ENCODE measurements around the gene RUBCN. TPM values are rescaled to one million over a fixed set of nuclear protein-coding genes. Genes with fewer than 3 reads are reported as not detected.
A peak's percentile ranks its signal among the peaks of the same experiment; 100 is the strongest.

RUBCN gene
- polyA plus RNA-seq, 1 experiment, result 15.3 TPM

DNA sequence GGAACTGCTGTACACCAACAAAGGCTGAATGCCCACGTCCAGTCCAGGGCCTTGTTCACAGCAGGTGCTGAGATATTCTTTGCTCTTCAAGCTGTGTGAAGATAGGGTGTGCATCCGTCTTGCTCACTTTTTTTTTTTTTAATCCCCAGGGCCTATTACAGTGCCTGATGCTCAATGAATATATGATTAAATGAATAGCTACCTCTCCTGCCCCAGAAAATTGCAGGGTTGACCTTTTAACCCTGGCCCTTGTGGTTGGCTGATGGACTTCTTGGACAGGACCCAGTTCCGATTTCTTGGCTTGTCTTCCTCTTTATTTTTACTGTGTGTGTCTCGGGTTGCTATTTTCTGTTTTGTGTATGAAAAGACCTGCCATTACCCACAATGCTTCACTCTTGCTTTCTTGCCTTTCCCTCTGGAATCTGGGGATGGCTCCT lies 10.1 kb upstream of the RUBCN start:
- DNase-seq (ENCODE audit: low read depth), result no peak
- H3K27me3 ChIP-seq (ENCODE audit: control insufficient read depth, insufficient read depth, low read length), result no peaks in the 10 kb centered on the region
- H3K36me3 ChIP-seq (ENCODE audit: control insufficient read depth, insufficient read depth, low read length), result no peaks in the 10 kb centered on the region
- CTCF ChIA-PET, result no interaction called here
- no peak overlapping the region for H3K4me3 ChIP-seq (ENCODE audit: low read depth, low read length)
- POLR2A ChIA-PET, result interaction anchor here (0.5 kb wide), 1 partner anchor 29 kb away, joined by 4 read pairs; no protein-coding TSS in a partner anchor
- TF ChIP-seq, protein P1, sequence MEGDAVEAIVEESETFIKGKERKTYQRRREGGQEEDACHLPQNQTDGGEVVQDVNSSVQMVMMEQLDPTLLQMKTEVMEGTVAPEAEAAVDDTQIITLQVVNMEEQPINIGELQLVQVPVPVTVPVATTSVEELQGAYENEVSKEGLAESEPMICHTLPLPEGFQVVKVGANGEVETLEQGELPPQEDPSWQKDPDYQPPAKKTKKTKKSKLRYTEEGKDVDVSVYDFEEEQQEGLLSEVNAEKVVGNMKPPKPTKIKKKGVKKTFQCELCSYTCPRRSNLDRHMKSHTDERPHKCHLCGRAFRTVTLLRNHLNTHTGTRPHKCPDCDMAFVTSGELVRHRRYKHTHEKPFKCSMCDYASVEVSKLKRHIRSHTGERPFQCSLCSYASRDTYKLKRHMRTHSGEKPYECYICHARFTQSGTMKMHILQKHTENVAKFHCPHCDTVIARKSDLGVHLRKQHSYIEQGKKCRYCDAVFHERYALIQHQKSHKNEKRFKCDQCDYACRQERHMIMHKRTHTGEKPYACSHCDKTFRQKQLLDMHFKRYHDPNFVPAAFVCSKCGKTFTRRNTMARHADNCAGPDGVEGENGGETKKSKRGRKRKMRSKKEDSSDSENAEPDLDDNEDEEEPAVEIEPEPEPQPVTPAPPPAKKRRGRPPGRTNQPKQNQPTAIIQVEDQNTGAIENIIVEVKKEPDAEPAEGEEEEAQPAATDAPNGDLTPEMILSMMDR (IDR thresholded peaks at IDR 0.05; ENCODE audit: insufficient read depth, low read depth, low read length), result no peak

DNA sequence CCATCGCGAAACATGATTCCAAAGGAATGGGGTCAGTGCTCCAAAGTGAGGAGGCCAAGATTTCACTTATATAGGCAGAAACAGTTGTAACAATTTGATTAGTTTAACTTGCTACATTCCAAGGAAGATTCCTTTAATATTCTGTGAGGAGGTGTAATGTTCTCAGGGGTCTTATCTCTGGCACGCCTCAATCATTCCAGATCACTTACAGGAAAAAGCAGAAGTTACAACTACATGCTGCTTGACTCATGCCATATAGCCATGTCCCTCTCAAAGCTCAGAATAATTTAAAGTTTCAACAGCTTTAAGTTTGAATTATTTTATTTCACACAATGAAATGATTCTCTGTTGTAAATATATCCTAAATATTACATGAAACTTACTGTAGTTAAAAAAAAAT lies 9.5 kb upstream of the RUBCN start:
- ChIA-PET CTCF (no interaction called here), POLR2A (no interaction called here)
- Histone ChIP-seq H3K27me3 (ENCODE audit: control insufficient read depth, insufficient read depth, low read length) (no peaks in the 10 kb centered on the region), H3K36me3 (ENCODE audit: control insufficient read depth, insufficient read depth, low read length) (no peaks in the 10 kb centered on the region), H3K4me3 (ENCODE audit: low read depth, low read length) (no peak overlapping the region)
- TF ChIP-seq, protein P1 (IDR thresholded peaks at IDR 0.05; ENCODE audit: insufficient read depth, low read depth, low read length), result no peak
- no peak for DNase-seq (ENCODE audit: low read depth)

DNA sequence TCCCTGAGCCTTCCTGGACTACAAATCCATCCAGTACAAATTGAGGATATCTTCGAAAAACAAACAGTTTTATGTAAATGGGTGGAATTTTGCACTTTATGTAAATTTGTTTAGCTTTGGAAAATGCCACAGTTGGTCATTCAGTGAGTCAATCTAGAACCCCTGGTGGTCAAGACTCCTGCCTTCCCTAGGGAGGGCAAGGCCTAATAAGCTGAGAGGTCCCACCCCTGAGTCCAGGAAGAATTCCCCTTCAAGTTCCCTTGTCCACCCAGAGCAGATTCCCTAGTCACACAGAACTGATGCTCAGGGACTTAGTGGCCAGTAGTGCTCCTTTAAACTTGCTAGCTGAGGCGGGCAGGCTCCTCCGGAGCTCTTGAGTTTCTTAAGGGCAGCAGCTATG lies 6.1 kb upstream of the RUBCN start:
- no peaks in the 10 kb centered on the region for H3K36me3 ChIP-seq (ENCODE audit: control insufficient read depth, insufficient read depth, low read length)
- ChIA-PET POLR2A (no interaction called here), CTCF (no interaction called here)
- H3K4me3 ChIP-seq (ENCODE audit: low read depth, low read length), result no peak overlapping the region
- H3K27me3 ChIP-seq (ENCODE audit: control insufficient read depth, insufficient read depth, low read length), result no peaks in the 10 kb centered on the region
- TF ChIP-seq, protein P1 (IDR thresholded peaks at IDR 0.05; ENCODE audit: insufficient read depth, low read depth, low read length), result no peak
- DNase-seq (ENCODE audit: low read depth), result no peak

- DNase-seq (ENCODE audit: low read depth), result no peak
- TF ChIP-seq, protein P1 (IDR thresholded peaks at IDR 0.05; ENCODE audit: insufficient read depth, low read depth, low read length), result no peak
- POLR2A ChIA-PET, result no interaction called here
- no peaks in the 10 kb centered on the region for H3K27me3 ChIP-seq (ENCODE audit: control insufficient read depth, insufficient read depth, low read length)
- H3K36me3 ChIP-seq (ENCODE audit: control insufficient read depth, insufficient read depth, low read length), result no peaks in the 10 kb centered on the region
- CTCF ChIA-PET, result no interaction called here
- H3K4me3 ChIP-seq (ENCODE audit: low read depth, low read length), result no peak overlapping the region
These were observed 1.2 kb upstream of the RUBCN start for GRCh38 chr3:197737749-197738462.

DNA sequence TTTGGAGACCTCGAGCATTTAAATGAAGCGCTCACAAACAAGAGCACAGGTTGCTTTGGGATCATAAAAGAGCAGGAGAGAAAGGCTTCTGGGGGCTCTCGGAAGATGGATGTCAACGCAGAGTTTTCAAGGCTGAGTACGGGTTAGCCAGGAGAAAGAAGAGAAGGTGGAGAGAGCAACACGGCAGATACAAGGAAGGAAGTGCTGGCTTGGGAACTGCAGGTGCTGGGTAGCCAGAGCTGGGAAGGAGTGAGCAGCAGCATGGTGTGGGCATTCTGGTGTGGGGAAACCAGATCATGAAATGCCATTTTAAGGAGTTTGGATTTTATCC lies 580 bp upstream of the RUBCN start:
- ChIA-PET POLR2A (no interaction called here), CTCF (no interaction called here)
- Histone ChIP-seq H3K36me3 (ENCODE audit: control insufficient read depth, insufficient read depth, low read length) (no peaks in the 10 kb centered on the region), H3K4me3 (ENCODE audit: low read depth, low read length) (peak overlapping the region; percentile 91), H3K27me3 (ENCODE audit: control insufficient read depth, insufficient read depth, low read length) (no peaks in the 10 kb centered on the region)
- no peak for DNase-seq (ENCODE audit: low read depth)
- TF ChIP-seq, protein P1 (IDR thresholded peaks at IDR 0.05; ENCODE audit: insufficient read depth, low read depth, low read length), result no peak

All from BJ (cell line).